Measurements from ENCODE around the gene ZDBF2. TPM values are rescaled to one million over a fixed set of nuclear protein-coding genes. Genes with fewer than 3 reads are reported as not detected.

Gene ZDBF2
- total and polyA plus RNA-seq, 9 of the 15 experiments (the other 6 are each of a cell fraction or from before 2014, with no cell fraction given): 0.01 to 0.04 (median 0.03) TPM; not detected in 3

DNA sequence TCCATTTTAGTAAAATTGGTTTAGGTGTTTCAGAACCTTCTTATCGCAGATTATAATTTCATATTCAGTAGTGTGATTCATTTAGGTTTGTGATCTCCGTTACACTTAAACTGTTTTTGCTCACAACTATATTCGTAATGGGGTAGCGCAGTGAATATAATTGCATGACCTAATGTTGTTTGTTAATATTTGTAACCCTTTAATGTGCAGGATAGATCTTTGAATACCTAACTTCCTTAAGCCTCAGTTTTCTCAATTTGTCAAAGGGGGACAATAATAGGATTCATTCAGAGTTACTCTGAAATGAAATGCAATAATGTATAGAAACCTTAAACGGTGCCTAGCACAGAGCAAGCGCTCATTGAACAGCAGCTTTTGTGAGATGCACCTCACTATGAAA, 558 bp upstream of the ZDBF2 start:
- Histone ChIP-seq H3K9me3 (replicated peaks; ENCODE audit: control insufficient read depth, insufficient read depth, low read depth, low read length) (no peaks in the 10 kb centered on the region), H3K27ac (ENCODE audit: extremely low read depth, low read depth, low read length) (no peak overlapping the region), H3K79me2 (ENCODE audit: control insufficient read depth, insufficient read depth, low read length) (no peaks in the 10 kb centered on the region), H3K4me2 (ENCODE audit: insufficient read depth, low read length) (no peak overlapping the region), H3K4me1 (replicated peaks in 1 of 2; ENCODE audit: control insufficient read depth in 2 of 2, insufficient read depth in 2 of 2, low read length in 2 of 2) (peaks cover 0 to 12% of the 10 kb centered on the region in 2 experiments; a peak in 2 of 5 replicates), H4K20me1 (replicated peaks; ENCODE audit: control insufficient read depth, insufficient read depth, low read length) (no peaks in the 10 kb centered on the region), H3K4me3 (no peak overlapping the region), H2AFZ (ENCODE audit: low read depth, low read length) (no peak overlapping the region), H3K36me3 (ENCODE audit: control insufficient read depth, insufficient read depth, low read length) (no peaks in the 10 kb centered on the region), H3K9me1 (ENCODE audit: control insufficient read depth, insufficient read depth, low read length) (no peaks in the 10 kb centered on the region), H3K9ac (ENCODE audit: insufficient read depth in 1 of 2, low read depth in 2 of 2, low read length in 2 of 2) (no peak overlapping the region), H3K27me3 (ENCODE audit: control insufficient read depth in 2 of 2, insufficient read depth in 2 of 2, low read length in 2 of 2) (peaks cover 4 to 11% of the 10 kb centered on the region in 2 experiments; a peak in 4 of 5 replicates)
- WGBS (ENCODE audit: insufficient coverage, low coverage, missing lambda C conversion rate): 47% methylated on average over 6 of the region's 6 CpGs
- POLR2A ChIA-PET: no interaction called here
- no peak for FAIRE-seq
- CTCF ChIA-PET (ENCODE audit: low intra/inter-chr PET ratio): no interaction called here
- in situ Hi-C loops (cut with MboI) (no loop called here), intact Hi-C loops (cut with micrococcal nuclease) (no loop called here)
- no peak for DNase-seq (ENCODE audit: extremely low read depth in 1 of 4, low spot score in 3 of 4)
- TF ChIP-seq RB1 (IDR thresholded peaks at IDR 0.05; ENCODE audit: low read depth) (no peak), ZNF780A (CRISPR knock-in tag; IDR thresholded peaks at IDR 0.05) (no peak)
- ATAC-seq: no peak
- no TSS peak for BruUV-seq (replicated peaks)

DNA sequence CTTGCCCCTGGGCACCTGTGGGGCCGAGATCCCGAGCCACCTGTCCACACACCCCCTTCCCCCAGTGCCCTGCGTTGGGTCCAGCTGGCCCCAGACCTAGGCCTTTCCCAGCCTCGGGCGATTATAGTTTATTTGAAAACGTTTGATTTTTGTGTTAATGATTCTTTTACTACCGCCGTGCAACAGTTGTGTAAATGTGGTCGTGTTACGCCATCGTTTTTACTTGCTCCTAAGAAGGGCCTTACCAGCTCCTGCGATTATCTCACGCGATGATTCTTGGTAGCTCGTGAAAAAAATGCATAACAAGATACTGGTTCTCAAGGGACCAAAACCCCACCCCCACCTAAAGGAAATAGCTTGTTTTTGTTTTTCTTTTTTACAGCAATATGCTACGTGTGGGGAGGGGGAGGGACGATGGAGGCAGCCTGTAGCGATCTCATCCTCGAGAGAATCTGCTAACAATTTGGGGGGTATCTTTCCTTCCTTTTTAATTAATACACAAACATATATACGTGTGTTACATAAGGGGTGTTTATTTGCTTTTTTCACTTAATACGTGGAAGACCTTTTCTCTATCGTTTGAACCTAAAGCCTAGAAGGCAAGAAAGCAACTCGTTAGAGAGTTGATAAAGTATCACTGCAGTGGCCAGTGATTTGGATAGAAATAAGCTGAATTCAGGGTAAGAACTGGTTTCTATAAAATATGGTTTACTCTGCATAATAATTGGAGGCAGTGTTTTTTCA, 1.0 kb downstream of the ZDBF2 start:
- in situ Hi-C loops (cut with MboI): no loop called here
- intact Hi-C loops (cut with micrococcal nuclease): no loop called here
- Histone ChIP-seq H3K4me2 (ENCODE audit: insufficient read depth, low read length) (0 out of 2 replicates have a peak overlapping the region, but pooled peaks have one; percentile 46), H3K9me3 (replicated peaks; ENCODE audit: control insufficient read depth, insufficient read depth, low read depth, low read length) (no peaks in the 10 kb centered on the region), H3K79me2 (ENCODE audit: control insufficient read depth, insufficient read depth, low read length) (no peaks in the 10 kb centered on the region), H3K9me1 (ENCODE audit: control insufficient read depth, insufficient read depth, low read length) (no peaks in the 10 kb centered on the region), H3K27me3 (ENCODE audit: control insufficient read depth in 2 of 2, insufficient read depth in 2 of 2, low read length in 2 of 2) (peaks cover 4 to 11% of the 10 kb centered on the region in 2 experiments; a peak in 4 of 5 replicates), H3K36me3 (ENCODE audit: control insufficient read depth, insufficient read depth, low read length) (no peaks in the 10 kb centered on the region), H3K9ac (ENCODE audit: insufficient read depth in 1 of 2, low read depth in 2 of 2, low read length in 2 of 2) (peak overlapping the region in 1 of 2 experiments; percentile 82; a peak in 2 of 4 replicates), H3K4me1 (replicated peaks in 1 of 2; ENCODE audit: control insufficient read depth in 2 of 2, insufficient read depth in 2 of 2, low read length in 2 of 2) (peaks cover 0 to 12% of the 10 kb centered on the region in 2 experiments; a peak in 2 of 5 replicates), H3K4me3 (peak overlapping the region; percentile 44), H2AFZ (ENCODE audit: low read depth, low read length) (no peak overlapping the region; the same call in 1 of the 2 replicates), H4K20me1 (replicated peaks; ENCODE audit: control insufficient read depth, insufficient read depth, low read length) (no peaks in the 10 kb centered on the region), H3K27ac (ENCODE audit: extremely low read depth, low read depth, low read length) (no peak overlapping the region)
- BruUV-seq (replicated peaks): no TSS peak
- no peak for DNase-seq (ENCODE audit: extremely low read depth in 1 of 4, low spot score in 3 of 4)
- ATAC-seq: peak; percentile 43; the same call in 2 of the 3 replicates
- POLR2A ChIA-PET: interaction anchor here (0.7 kb wide), 1 partner anchor 281 kb away, joined by 4 read pairs; no protein-coding TSS in a partner anchor
- CTCF ChIA-PET (ENCODE audit: low intra/inter-chr PET ratio): no interaction called here
- WGBS (ENCODE audit: insufficient coverage, low coverage, missing lambda C conversion rate): 14% methylated on average over 19 of the region's 23 CpGs
- FAIRE-seq: no peak
- TF ChIP-seq CBX2 (IDR thresholded peaks at IDR 0.05; ENCODE audit: insufficient read depth, low read length, poor library complexity, severe bottlenecking): peak; percentile 36
- peak; percentile 58 for TF ChIP-seq CBX8 (IDR thresholded peaks at IDR 0.05; ENCODE audit: borderline replicate concordance, extremely low read depth, low read depth, low read length, poor library complexity, severe bottlenecking)
- no peak for TF ChIP-seq HEY1 (CRISPR knock-in tag; IDR thresholded peaks at IDR 0.05; ENCODE audit: borderline replicate concordance)
- no peak for TF ChIP-seq ZNF282 (CRISPR knock-in tag; IDR thresholded peaks at IDR 0.05)
- TF ChIP-seq, protein P1, sequence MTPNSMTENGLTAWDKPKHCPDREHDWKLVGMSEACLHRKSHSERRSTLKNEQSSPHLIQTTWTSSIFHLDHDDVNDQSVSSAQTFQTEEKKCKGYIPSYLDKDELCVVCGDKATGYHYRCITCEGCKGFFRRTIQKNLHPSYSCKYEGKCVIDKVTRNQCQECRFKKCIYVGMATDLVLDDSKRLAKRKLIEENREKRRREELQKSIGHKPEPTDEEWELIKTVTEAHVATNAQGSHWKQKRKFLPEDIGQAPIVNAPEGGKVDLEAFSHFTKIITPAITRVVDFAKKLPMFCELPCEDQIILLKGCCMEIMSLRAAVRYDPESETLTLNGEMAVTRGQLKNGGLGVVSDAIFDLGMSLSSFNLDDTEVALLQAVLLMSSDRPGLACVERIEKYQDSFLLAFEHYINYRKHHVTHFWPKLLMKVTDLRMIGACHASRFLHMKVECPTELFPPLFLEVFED (CRISPR knock-in tag; conservative IDR thresholded peaks at IDR 0.05): no peak
- no peak for TF ChIP-seq GATA2 (CRISPR knock-in tag; IDR thresholded peaks at IDR 0.05)
- no peak for TF ChIP-seq FOXA1 (IDR thresholded peaks at IDR 0.05; ENCODE audit: borderline replicate concordance)
- TF ChIP-seq ZNF830 (CRISPR knock-in tag; IDR thresholded peaks at IDR 0.05): no peak

All from K562 (cell line).